Cardiac fibroblast (primary cell): ENCODE measurements around the gene TMPRSS3.

ENCODE experiments used
- DNase-seq, 2 donors: peaks; one replicate each; pipeline versions ENCODE4 v3.0.0 to v3.0.0-alpha.2; 2010; ENCODE audit warnings: low read depth in 2 of 2
- H3K4me3 ChIP-seq, 2 donors: replicated peaks in 1 of 2; 1 replicate in 1 of 2; 2 replicates in 1 of 2; pipeline ENCODE4 v1.5.1; 2011; ENCODE audit warnings: low read depth in 2 of 2, low read length in 2 of 2, mild to moderate bottlenecking in 2 of 2, moderate library complexity in 1 of 2
- TF ChIP-seq, protein P1 (sequence below): IDR thresholded peaks from one replicate; pipeline ENCODE4 v1.5.1; 2011; ENCODE audit warnings: low read depth, mild to moderate bottlenecking, low read length, inconsistent platforms

The TMPRSS3 gene

DNA sequence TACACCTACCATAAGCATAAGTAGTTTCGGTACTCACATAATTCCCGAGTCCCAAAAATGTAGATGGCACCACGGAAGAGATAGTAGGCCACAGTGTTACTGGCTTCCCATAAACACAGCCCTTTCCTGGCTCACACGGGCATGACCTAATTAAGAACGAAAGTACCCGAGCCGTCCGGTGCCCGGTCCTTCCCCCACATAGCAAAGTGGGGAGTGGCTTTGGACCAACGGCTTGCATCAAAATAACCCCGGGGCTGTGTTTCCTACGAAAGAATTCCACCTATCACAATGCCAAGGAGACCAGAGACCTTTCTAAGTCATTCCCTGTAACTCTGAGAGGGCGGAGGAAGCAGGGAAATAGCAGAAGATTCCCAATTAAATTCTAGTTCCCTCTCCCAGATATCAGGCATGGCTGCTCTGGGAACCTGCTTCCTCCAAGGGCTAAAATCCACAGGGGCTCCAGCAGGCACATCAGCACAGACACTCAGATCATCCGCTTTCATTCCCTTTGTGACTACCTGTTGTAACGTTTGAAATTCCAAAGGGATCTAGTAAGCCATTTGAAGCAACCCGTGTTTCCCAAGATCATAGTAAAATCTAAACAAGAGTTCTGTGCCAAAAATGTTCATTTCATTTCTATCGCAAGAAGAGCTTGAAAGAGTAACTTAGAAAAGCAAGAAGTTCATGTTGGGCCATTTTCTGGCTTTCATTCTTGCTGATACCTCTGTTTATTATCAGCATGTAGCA, at the start of gene TMPRSS3:
TSS of gene TMPRSS3 (minus strand) at position 148 of the 747 bp plus-strand sequence. CDS start 635 bp downstream, outside the sequence.
- TF ChIP-seq, protein P1, sequence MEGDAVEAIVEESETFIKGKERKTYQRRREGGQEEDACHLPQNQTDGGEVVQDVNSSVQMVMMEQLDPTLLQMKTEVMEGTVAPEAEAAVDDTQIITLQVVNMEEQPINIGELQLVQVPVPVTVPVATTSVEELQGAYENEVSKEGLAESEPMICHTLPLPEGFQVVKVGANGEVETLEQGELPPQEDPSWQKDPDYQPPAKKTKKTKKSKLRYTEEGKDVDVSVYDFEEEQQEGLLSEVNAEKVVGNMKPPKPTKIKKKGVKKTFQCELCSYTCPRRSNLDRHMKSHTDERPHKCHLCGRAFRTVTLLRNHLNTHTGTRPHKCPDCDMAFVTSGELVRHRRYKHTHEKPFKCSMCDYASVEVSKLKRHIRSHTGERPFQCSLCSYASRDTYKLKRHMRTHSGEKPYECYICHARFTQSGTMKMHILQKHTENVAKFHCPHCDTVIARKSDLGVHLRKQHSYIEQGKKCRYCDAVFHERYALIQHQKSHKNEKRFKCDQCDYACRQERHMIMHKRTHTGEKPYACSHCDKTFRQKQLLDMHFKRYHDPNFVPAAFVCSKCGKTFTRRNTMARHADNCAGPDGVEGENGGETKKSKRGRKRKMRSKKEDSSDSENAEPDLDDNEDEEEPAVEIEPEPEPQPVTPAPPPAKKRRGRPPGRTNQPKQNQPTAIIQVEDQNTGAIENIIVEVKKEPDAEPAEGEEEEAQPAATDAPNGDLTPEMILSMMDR = no peak
- no peak for DNase-seq
- no peak within 1 kb of the TSS for H3K4me3 ChIP-seq

DNA sequence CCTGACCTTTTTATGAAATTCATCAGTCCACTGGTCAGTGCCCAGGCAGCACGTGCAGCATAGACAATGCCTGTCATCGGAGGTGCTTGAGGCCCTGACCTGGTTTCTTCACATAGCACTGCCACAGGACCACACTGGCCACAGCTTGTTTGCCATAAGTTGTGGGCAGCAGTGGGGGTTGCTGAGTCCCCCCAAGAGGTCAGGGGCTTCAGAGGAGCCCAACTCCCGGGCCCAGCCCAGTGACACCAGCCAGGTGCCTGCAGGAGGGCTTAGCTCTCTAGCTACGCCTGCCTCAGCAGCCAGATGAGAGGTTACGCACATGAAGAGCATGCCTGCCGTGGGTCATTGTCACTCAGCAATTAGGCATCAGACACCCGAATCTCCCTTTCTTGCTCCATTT, 49.5 kb upstream of the TMPRSS3 start:
- no peak for DNase-seq
- TF ChIP-seq, protein P1 = no peak
- H3K4me3 ChIP-seq = no peak overlapping the region

DNA sequence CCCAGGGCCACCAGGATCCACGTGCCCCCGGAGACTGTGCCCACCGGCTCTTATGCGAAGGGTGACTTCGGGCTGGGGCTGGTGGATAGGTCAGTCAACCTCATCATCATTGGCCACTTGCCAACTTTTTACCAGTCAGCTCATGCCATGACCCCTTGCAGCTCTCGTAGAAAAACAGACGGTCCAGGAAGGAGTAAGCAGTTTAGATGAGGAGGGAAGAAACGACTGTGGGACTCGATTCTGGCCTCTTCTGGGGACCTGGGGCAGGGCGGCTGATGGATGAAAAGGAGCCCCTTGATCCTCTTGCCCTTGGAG, 48.9 kb upstream of the TMPRSS3 start:
- TF ChIP-seq, protein P1 = no peak
- no peak for DNase-seq
- H3K4me3 ChIP-seq = no peak overlapping the region

DNA sequence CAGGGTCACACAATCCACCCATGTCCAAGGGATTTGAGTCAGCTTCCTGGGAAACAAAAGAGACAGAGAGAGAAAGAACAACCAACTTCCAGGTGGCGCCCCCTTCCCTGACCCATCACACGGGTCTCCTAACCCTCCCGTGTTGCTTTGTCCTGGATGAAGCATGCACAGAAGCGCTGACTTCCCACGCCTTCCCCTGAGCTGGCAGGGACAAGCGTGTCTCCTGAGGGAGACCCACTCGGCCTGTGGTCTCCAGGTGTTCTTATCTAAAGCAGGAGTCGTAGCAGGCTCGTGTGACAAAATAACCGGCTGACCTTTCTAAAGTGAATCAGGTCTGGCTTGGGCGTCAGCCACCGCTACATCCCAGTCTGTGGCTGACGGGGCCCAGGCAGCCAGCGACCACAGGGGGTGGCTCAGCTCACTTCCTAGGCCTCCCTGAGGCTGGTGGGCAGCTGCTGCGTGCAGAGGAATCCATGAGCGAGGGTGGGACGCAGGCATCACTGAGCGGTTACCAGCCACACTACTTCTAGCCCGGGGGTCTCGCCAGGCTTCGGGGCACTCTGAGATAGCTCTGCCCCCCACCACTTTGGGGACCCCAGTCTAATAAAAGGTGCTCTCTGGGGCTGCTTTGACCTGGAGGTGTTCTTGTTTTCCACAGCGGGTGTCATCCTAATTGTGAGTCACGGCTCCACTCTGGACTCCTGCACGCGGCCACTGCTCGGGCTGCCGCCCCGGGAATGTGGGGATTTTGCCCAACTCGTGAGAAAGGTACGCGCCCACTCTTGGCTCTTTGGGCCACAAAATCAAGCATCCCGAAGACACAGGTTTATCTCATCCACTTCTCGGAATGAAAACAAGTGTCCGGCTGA, 48.3 kb upstream of the TMPRSS3 start:
- H3K4me3 ChIP-seq = no peak overlapping the region
- no peak for DNase-seq
- TF ChIP-seq, protein P1 = no peak

DNA sequence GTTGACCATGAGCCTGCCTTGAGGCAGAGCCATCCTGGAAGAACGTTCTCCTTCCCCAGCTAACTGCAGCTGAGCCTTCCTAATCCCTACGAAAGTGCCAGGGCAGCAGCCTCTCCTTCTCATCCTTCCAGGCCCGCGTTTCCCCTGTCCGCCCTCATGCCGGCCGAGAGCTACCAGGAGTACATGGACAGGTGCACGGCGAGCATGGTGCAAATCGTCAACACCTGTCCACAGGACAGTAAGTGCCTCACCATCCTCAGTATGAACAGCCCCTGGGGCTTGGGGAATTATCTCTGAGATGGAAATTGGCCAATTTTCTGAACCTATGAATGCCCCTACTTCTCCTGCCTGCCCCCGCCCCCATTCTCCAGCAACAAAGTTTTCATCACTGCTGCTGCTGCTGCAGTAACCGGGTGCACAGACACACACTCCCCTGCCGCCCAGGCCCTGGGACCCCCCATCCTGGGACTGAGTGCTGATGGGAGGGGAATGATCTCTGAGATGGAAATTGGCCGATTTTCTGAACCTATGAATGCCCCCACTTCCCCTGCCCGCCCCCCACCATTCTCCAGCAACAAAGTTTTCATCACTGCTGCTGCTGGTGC, 47.4 kb upstream of the TMPRSS3 start:
- no peak for DNase-seq
- TF ChIP-seq, protein P1 = no peak
- no peak overlapping the region for H3K4me3 ChIP-seq

DNA sequence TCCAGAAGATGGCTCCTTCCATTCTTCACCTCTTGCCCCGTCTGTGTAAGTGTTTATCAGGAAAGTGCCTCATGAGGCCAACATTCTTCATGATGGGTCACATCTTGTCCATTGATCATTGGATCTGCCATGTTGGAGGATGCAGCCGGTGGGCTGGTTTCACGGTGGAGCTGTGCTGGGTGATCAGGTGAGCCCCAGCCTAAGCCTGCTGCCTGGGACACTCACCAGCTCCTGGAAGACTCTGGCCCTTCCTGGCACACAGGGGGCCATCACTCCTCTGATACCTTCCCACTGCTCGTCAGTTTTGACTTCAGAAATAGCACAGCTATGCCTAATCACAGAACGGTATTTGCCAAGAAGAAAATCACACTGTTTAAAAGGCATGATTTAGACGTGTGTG, 46.1 kb upstream of the TMPRSS3 start:
- TF ChIP-seq, protein P1 = no peak
- DNase-seq = no peak
- no peak overlapping the region for H3K4me3 ChIP-seq
